Neural cell (in vitro differentiated cells): ENCODE results near the gene MBNL2. TPM values are rescaled to one million over a fixed set of nuclear protein-coding genes. Genes with fewer than 3 reads are reported as not detected.

ENCODE experiments used
- H2AFZ ChIP-seq: fragments of 200-600, 300-800 bp; sonication (generic), shearing (Covaris generic); 2 replicates; pipeline ENCODE4 v1.6.0; 2014; ENCODE audit warnings: low read depth, mild to moderate bottlenecking, antibody characterized with exemption, low read length, moderate library complexity
- H3F3A ChIP-seq: fragments of 200-600 bp; shearing (Covaris generic); 2 replicates; pipeline ENCODE4 v1.6.1; 2016; ENCODE audit warnings: mild to moderate bottlenecking, moderate library complexity, mixed read lengths, antibody characterized with exemption, low read length; ENCODE audit not compliant: insufficient read depth, poor library complexity, severe bottlenecking
- H3K27ac ChIP-seq: fragments of 200-600, 300-800 bp; sonication (generic), shearing (Covaris generic); 2 replicates; pipeline ENCODE4 v1.5.1; 2014; ENCODE audit warnings: mild to moderate bottlenecking, low read length, moderate library complexity
- H3K27me3 ChIP-seq: fragments of 300-800, 200-600 bp; sonication (generic), shearing (Covaris generic); 2 replicates; pipeline ENCODE4 v1.6.0; 2014; ENCODE audit warnings: mild to moderate bottlenecking, low read depth, low read length, moderate library complexity; ENCODE audit not compliant: insufficient read depth
- H3K36me3 ChIP-seq: fragments of 300-800, 200-600 bp; sonication (generic), shearing (Covaris generic); 2 replicates; pipeline ENCODE4 v1.5.1; 2014; ENCODE audit warnings: mild to moderate bottlenecking, antibody characterized with exemption, low read length, moderate library complexity; ENCODE audit not compliant: insufficient read depth
- H3K4me2 ChIP-seq: fragments of 300-800, 200-600 bp; sonication (generic), shearing (Covaris generic); 2 replicates; pipeline ENCODE4 v1.6.0; 2014; ENCODE audit warnings: mild to moderate bottlenecking, low read length
- H3K4me3 ChIP-seq: fragments of 300-800, 200-600 bp; sonication (generic), shearing (Covaris generic); 2 replicates; pipeline ENCODE4 v1.5.1; 2014; ENCODE audit warnings: mild to moderate bottlenecking, low read length, moderate library complexity
- H3K79me2 ChIP-seq: fragments of 200-600 bp; shearing (Covaris generic); replicated peaks from 2 replicates; pipeline ENCODE4 v1.6.0; 2014; ENCODE audit warnings: mild to moderate bottlenecking, low read length, moderate library complexity; ENCODE audit not compliant: insufficient read depth
- H3K9ac ChIP-seq: fragments of 300-800, 200-600 bp; sonication (generic), shearing (Covaris generic); 2 replicates; pipeline ENCODE4 v1.6.1; 2016; ENCODE audit warnings: mild to moderate bottlenecking, low read length, mixed read lengths
- H3K9me2 ChIP-seq: fragments of 200-600 bp; shearing (Covaris generic); 2 replicates; pipeline ENCODE4 v1.6.1; 2016; ENCODE audit warnings: mild to moderate bottlenecking, low read length, mixed read lengths; ENCODE audit not compliant: insufficient read depth
- H3K9me3 ChIP-seq: fragments of 200-600, 300-800 bp; sonication (generic), shearing (Covaris generic); 2 replicates; pipeline ENCODE4 v1.6.1; 2016; ENCODE audit warnings: mild to moderate bottlenecking, mixed run types, low read length, moderate library complexity, mixed read lengths
- H4K20me1 ChIP-seq: fragments of 200-600 bp; shearing (Covaris generic); 2 replicates; pipeline ENCODE4 v1.6.1; 2016; ENCODE audit warnings: mild to moderate bottlenecking, mixed run types; ENCODE audit not compliant: insufficient read depth
- EP300 ChIP-seq: fragments of 450-650 bp; conservative IDR thresholded peaks from 2 replicates; pipeline ENCODE4 v1.6.1; 2014; ENCODE audit warnings: antibody characterized with exemption, mild to moderate bottlenecking, moderate library complexity; ENCODE audit not compliant: poor library complexity, severe bottlenecking
- EZH2 ChIP-seq: fragments of 200-600, 300-800 bp; shearing (Covaris generic), sonication (generic); IDR thresholded peaks from 2 replicates; pipeline ENCODE4 v1.6.1; 2014; ENCODE audit warnings: antibody characterized with exemption, low read length, borderline replicate concordance, mild to moderate bottlenecking; ENCODE audit not compliant: insufficient read depth, poor library complexity, severe bottlenecking
- MXI1 ChIP-seq: fragments of 450-650 bp; conservative IDR thresholded peaks from 2 replicates; pipeline ENCODE4 v1.6.1; 2014; ENCODE audit warnings: antibody characterized with exemption, mild to moderate bottlenecking; ENCODE audit not compliant: poor library complexity, severe bottlenecking
- POLR2AphosphoS5 ChIP-seq: IDR thresholded peaks from 2 replicates; pipeline ENCODE4 v1.6.1; 2012
- RAD21 ChIP-seq: fragments of 450-650 bp; conservative IDR thresholded peaks from 2 replicates; pipeline ENCODE4 v1.6.1; 2014; ENCODE audit warnings: antibody characterized with exemption, mild to moderate bottlenecking, moderate library complexity
- SMC3 ChIP-seq: fragments of 450-650 bp; conservative IDR thresholded peaks from 2 replicates; pipeline ENCODE4 v1.6.1; 2014; ENCODE audit warnings: antibody characterized with exemption, mild to moderate bottlenecking, moderate library complexity; ENCODE audit not compliant: poor library complexity
- TAF1 ChIP-seq: IDR thresholded peaks from 2 replicates; pipeline ENCODE4 v1.6.1; 2012; ENCODE audit warnings: low read depth
- polyA plus RNA-seq: library from polyadenylated mRNA; depleted of rRNA; stranded (reverse); fragments of >200 nt; gene quantifications from 2 replicates; pipeline ENCODE4 v1.2.3, GENCODE V29; 2014
- TF ChIP-seq, protein P1 (sequence below): fragments of 450-650 bp; IDR thresholded peaks from 2 replicates; pipeline ENCODE4 v1.5.1; 2014; ENCODE audit warnings: antibody characterized with exemption, mild to moderate bottlenecking, moderate library complexity; ENCODE audit not compliant: poor library complexity, severe bottlenecking
- TF ChIP-seq, protein P2 (sequence below): IDR thresholded peaks from 2 replicates; pipeline ENCODE4 v1.6.1; 2012; ENCODE audit warnings: borderline replicate concordance

The MBNL2 gene
- polyA plus RNA-seq, 1 donor from 2014 or later: 4.3 TPM

DNA sequence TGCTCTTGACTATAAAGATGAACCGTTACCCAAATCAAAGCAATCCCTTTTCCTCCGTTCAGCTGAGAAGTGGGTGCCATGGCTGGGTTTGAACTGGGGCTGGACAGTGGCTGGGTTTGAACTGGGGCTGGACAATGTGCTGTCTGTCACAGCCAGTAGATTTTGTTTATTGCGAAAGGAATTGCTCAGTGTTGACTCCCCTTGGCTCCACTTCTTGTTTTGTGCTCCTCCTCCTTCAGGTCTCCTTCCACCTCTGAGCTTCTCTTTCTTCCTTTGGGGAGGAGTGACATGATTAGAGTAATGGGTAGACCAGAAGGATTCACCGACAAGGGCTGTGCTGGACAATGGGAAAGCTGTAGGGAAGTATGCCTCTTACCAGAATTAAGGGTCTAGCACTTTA lies 19.4 kb upstream of the MBNL2 start:
- no peaks in the 10 kb centered on the region for H4K20me1 ChIP-seq
- no peaks in the 10 kb centered on the region for H3K9me3 ChIP-seq
- H3K79me2 ChIP-seq: no peaks in the 10 kb centered on the region
- TF ChIP-seq EZH2 (no peak), POLR2AphosphoS5 (no peak), RAD21 (no peak), MXI1 (no peak), SMC3 (no peak), TAF1 (no peak), EP300 (no peak)
- TF ChIP-seq, protein P1, sequence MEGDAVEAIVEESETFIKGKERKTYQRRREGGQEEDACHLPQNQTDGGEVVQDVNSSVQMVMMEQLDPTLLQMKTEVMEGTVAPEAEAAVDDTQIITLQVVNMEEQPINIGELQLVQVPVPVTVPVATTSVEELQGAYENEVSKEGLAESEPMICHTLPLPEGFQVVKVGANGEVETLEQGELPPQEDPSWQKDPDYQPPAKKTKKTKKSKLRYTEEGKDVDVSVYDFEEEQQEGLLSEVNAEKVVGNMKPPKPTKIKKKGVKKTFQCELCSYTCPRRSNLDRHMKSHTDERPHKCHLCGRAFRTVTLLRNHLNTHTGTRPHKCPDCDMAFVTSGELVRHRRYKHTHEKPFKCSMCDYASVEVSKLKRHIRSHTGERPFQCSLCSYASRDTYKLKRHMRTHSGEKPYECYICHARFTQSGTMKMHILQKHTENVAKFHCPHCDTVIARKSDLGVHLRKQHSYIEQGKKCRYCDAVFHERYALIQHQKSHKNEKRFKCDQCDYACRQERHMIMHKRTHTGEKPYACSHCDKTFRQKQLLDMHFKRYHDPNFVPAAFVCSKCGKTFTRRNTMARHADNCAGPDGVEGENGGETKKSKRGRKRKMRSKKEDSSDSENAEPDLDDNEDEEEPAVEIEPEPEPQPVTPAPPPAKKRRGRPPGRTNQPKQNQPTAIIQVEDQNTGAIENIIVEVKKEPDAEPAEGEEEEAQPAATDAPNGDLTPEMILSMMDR: no peak
- TF ChIP-seq, protein P2, sequence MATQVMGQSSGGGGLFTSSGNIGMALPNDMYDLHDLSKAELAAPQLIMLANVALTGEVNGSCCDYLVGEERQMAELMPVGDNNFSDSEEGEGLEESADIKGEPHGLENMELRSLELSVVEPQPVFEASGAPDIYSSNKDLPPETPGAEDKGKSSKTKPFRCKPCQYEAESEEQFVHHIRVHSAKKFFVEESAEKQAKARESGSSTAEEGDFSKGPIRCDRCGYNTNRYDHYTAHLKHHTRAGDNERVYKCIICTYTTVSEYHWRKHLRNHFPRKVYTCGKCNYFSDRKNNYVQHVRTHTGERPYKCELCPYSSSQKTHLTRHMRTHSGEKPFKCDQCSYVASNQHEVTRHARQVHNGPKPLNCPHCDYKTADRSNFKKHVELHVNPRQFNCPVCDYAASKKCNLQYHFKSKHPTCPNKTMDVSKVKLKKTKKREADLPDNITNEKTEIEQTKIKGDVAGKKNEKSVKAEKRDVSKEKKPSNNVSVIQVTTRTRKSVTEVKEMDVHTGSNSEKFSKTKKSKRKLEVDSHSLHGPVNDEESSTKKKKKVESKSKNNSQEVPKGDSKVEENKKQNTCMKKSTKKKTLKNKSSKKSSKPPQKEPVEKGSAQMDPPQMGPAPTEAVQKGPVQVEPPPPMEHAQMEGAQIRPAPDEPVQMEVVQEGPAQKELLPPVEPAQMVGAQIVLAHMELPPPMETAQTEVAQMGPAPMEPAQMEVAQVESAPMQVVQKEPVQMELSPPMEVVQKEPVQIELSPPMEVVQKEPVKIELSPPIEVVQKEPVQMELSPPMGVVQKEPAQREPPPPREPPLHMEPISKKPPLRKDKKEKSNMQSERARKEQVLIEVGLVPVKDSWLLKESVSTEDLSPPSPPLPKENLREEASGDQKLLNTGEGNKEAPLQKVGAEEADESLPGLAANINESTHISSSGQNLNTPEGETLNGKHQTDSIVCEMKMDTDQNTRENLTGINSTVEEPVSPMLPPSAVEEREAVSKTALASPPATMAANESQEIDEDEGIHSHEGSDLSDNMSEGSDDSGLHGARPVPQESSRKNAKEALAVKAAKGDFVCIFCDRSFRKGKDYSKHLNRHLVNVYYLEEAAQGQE: no peak
- no peak overlapping the region for H3K9ac ChIP-seq
- no peak overlapping the region for H3K27ac ChIP-seq
- no peaks in the 10 kb centered on the region for H3K36me3 ChIP-seq
- H3K27me3 ChIP-seq: no peaks in the 10 kb centered on the region
- H3K4me2 ChIP-seq: no peak overlapping the region
- no peaks in the 10 kb centered on the region for H3F3A ChIP-seq
- H3K4me3 ChIP-seq: no peak overlapping the region
- no peak overlapping the region for H2AFZ ChIP-seq
- H3K9me2 ChIP-seq: no peaks in the 10 kb centered on the region

DNA sequence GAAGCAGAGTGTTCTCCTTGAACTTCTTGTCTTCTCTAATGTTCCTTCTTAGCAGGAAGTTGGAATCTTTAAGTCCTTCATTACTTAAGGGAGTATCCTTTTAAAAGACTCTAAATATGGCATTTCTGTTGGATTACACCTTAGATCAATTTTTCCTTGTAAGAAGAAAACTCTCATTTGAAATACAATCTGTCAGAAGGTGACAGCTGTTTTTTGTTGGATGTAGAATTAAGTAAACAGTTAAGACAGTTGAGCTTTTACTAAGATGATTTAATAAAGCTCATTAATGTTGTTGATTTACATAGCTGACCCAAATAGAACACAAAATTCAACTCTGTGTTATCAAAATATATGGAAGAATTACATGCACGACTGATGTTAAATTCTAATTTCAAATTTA lies 16.7 kb upstream of the MBNL2 start:
- Histone ChIP-seq H3K27ac (no peak overlapping the region), H2AFZ (no peak overlapping the region), H3K9me3 (no peaks in the 10 kb centered on the region), H3K4me2 (no peak overlapping the region), H3K27me3 (no peaks in the 10 kb centered on the region), H3F3A (no peaks in the 10 kb centered on the region), H3K79me2 (no peaks in the 10 kb centered on the region), H3K36me3 (no peaks in the 10 kb centered on the region), H4K20me1 (no peaks in the 10 kb centered on the region), H3K9me2 (no peaks in the 10 kb centered on the region), H3K4me3 (no peak overlapping the region), H3K9ac (no peak overlapping the region)
- no peak for TF ChIP-seq TAF1

DNA sequence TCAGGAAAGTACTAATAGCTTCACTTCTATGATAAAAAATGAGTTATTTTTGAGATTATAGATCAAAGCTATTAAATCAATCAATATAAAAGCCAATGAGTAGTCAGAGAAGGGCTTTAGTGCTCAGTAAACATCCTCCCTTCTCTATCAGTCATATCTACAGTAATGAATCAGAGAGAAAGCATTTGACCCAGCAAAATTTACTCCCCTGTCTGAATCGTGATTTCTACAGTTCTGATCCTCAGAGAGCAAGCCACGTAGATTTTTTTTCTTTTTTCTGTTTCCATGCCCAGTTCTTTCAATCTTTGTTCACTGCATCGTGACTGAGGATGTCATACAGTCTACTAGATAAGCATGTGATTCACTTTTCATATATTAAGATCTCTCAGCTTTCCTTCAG lies 16.2 kb upstream of the MBNL2 start:
- Histone ChIP-seq H3K27ac (peak overlapping the region; percentile 21), H3K79me2 (no peaks in the 10 kb centered on the region), H3K36me3 (no peaks in the 10 kb centered on the region), H3F3A (no peaks in the 10 kb centered on the region), H3K9me2 (no peaks in the 10 kb centered on the region), H3K9ac (no peak overlapping the region), H2AFZ (peak overlapping the region; percentile 16), H4K20me1 (no peaks in the 10 kb centered on the region), H3K27me3 (no peaks in the 10 kb centered on the region), H3K9me3 (no peaks in the 10 kb centered on the region), H3K4me3 (no peak overlapping the region), H3K4me2 (no peak overlapping the region)
- TF ChIP-seq MXI1 (no peak), POLR2AphosphoS5 (no peak), EZH2 (no peak), TAF1 (no peak), RAD21 (no peak), SMC3 (no peak), EP300 (no peak)
- TF ChIP-seq, protein P2: no peak
- TF ChIP-seq, protein P1: no peak
